Stimulated activated naive CD8-positive, alpha-beta T cell treated with anti-CD3 and anti-CD28 coated beads, Interleukin-15, Interleukin-2, amounts not matched to agents 100 ng/mL and 50 ng/mL, for 24 hours (primary cell): ENCODE results near the gene NGEF.
A peak's percentile ranks its signal among the peaks of the same experiment; 100 is the strongest.

Source experiments
- H3K27ac Mint-ChIP-seq: one replicate; pipeline ENCODE4 v1.8.0; 2021; ENCODE audit warnings: mild to moderate bottlenecking, mixed read lengths
- H3K27me3 Mint-ChIP-seq: one replicate; pipeline ENCODE4 v1.8.0; 2021; ENCODE audit warnings: mixed read lengths
- H3K36me3 Mint-ChIP-seq: one replicate; pipeline ENCODE4 v1.8.0; 2021; ENCODE audit warnings: low read depth, mixed read lengths
- H3K4me1 Mint-ChIP-seq: one replicate; pipeline ENCODE4 v1.8.0; 2021; ENCODE audit warnings: low read depth, mixed read lengths
- H3K4me3 Mint-ChIP-seq: one replicate; pipeline ENCODE4 v1.8.0; 2021; ENCODE audit warnings: mild to moderate bottlenecking, mixed read lengths
- H3K9me3 Mint-ChIP-seq: one replicate; pipeline ENCODE4 v1.8.0; 2021; ENCODE audit warnings: mixed read lengths

NGEF gene

GRCh38 chr2:233051241-233052149 lies 38.4 kb upstream of the NGEF start:
- Mint-ChIP-seq H3K27ac (no peak overlapping the region), H3K9me3 (no peaks in the 10 kb centered on the region), H3K4me1 (peaks cover 10% of the 10 kb centered on the region), H3K27me3 (no peaks in the 10 kb centered on the region), H3K4me3 (no peak overlapping the region), H3K36me3 (no peaks in the 10 kb centered on the region)

- Mint-ChIP-seq H3K4me1 (peaks cover 10% of the 10 kb centered on the region), H3K27ac (no peak overlapping the region), H3K36me3 (no peaks in the 10 kb centered on the region), H3K4me3 (no peak overlapping the region), H3K27me3 (no peaks in the 10 kb centered on the region), H3K9me3 (no peaks in the 10 kb centered on the region)
Measured at GRCh38 chr2:233049194-233049761, 36.2 kb upstream of the NGEF start.

- no peaks in the 10 kb centered on the region for H3K27me3 Mint-ChIP-seq
- H3K4me1 Mint-ChIP-seq: peaks cover 5% of the 10 kb centered on the region
- no peaks in the 10 kb centered on the region for H3K9me3 Mint-ChIP-seq
- H3K4me3 Mint-ChIP-seq: no peak overlapping the region
- no peak overlapping the region for H3K27ac Mint-ChIP-seq
- H3K36me3 Mint-ChIP-seq: no peaks in the 10 kb centered on the region
Measured at GRCh38 chr2:233048569-233049193, 35.6 kb upstream of the NGEF start.

- no peaks in the 10 kb centered on the region for H3K36me3 Mint-ChIP-seq
- H3K4me3 Mint-ChIP-seq: no peak overlapping the region
- H3K27me3 Mint-ChIP-seq: no peaks in the 10 kb centered on the region
- H3K4me1 Mint-ChIP-seq: peaks cover 4% of the 10 kb centered on the region
- H3K9me3 Mint-ChIP-seq: no peaks in the 10 kb centered on the region
- H3K27ac Mint-ChIP-seq: peak overlapping the region; percentile 40
Measured at GRCh38 chr2:233047667-233048066, 34.6 kb upstream of the NGEF start.

- H3K4me3 Mint-ChIP-seq: no peak overlapping the region
- H3K36me3 Mint-ChIP-seq: no peaks in the 10 kb centered on the region
- H3K9me3 Mint-ChIP-seq: no peaks in the 10 kb centered on the region
- H3K27ac Mint-ChIP-seq: no peak overlapping the region
- H3K27me3 Mint-ChIP-seq: no peaks in the 10 kb centered on the region
- H3K4me1 Mint-ChIP-seq: peaks cover 4% of the 10 kb centered on the region
Measured at GRCh38 chr2:233047206-233047605, 34.1 kb upstream of the NGEF start.

GRCh38 chr2:233044974-233045605 lies 32.0 kb upstream of the NGEF start:
- no peaks in the 10 kb centered on the region for H3K36me3 Mint-ChIP-seq
- H3K9me3 Mint-ChIP-seq: no peaks in the 10 kb centered on the region
- no peaks in the 10 kb centered on the region for H3K27me3 Mint-ChIP-seq
- no peak overlapping the region for H3K27ac Mint-ChIP-seq
- peaks cover 4% of the 10 kb centered on the region for H3K4me1 Mint-ChIP-seq
- no peak overlapping the region for H3K4me3 Mint-ChIP-seq

GRCh38 chr2:233042549-233042948 lies 29.5 kb upstream of the NGEF start:
- no peak overlapping the region for H3K4me3 Mint-ChIP-seq
- H3K27ac Mint-ChIP-seq: no peak overlapping the region
- no peaks in the 10 kb centered on the region for H3K27me3 Mint-ChIP-seq
- no peaks in the 10 kb centered on the region for H3K36me3 Mint-ChIP-seq
- H3K9me3 Mint-ChIP-seq: no peaks in the 10 kb centered on the region
- H3K4me1 Mint-ChIP-seq: no peaks in the 10 kb centered on the region

GRCh38 chr2:233041722-233042323 lies 28.8 kb upstream of the NGEF start:
- no peaks in the 10 kb centered on the region for H3K27me3 Mint-ChIP-seq
- H3K4me1 Mint-ChIP-seq: no peaks in the 10 kb centered on the region
- H3K27ac Mint-ChIP-seq: no peak overlapping the region
- H3K4me3 Mint-ChIP-seq: no peak overlapping the region
- no peaks in the 10 kb centered on the region for H3K9me3 Mint-ChIP-seq
- H3K36me3 Mint-ChIP-seq: no peaks in the 10 kb centered on the region

- Mint-ChIP-seq H3K4me1 (no peaks in the 10 kb centered on the region), H3K9me3 (no peaks in the 10 kb centered on the region), H3K36me3 (no peaks in the 10 kb centered on the region), H3K27me3 (no peaks in the 10 kb centered on the region), H3K27ac (no peak overlapping the region), H3K4me3 (no peak overlapping the region)
Measured at GRCh38 chr2:233040571-233040970, 27.5 kb upstream of the NGEF start.

GRCh38 chr2:233039846-233040530 lies 26.9 kb upstream of the NGEF start:
- H3K4me1 Mint-ChIP-seq: no peaks in the 10 kb centered on the region
- H3K9me3 Mint-ChIP-seq: no peaks in the 10 kb centered on the region
- no peak overlapping the region for H3K27ac Mint-ChIP-seq
- no peaks in the 10 kb centered on the region for H3K27me3 Mint-ChIP-seq
- no peaks in the 10 kb centered on the region for H3K36me3 Mint-ChIP-seq
- H3K4me3 Mint-ChIP-seq: no peak overlapping the region

- no peaks in the 10 kb centered on the region for H3K27me3 Mint-ChIP-seq
- no peaks in the 10 kb centered on the region for H3K9me3 Mint-ChIP-seq
- no peak overlapping the region for H3K27ac Mint-ChIP-seq
- H3K36me3 Mint-ChIP-seq: no peaks in the 10 kb centered on the region
- H3K4me1 Mint-ChIP-seq: no peaks in the 10 kb centered on the region
- H3K4me3 Mint-ChIP-seq: no peak overlapping the region
Measured at GRCh38 chr2:233039212-233039845, 26.3 kb upstream of the NGEF start.

- Mint-ChIP-seq H3K36me3 (no peaks in the 10 kb centered on the region), H3K4me1 (peaks cover 5% of the 10 kb centered on the region), H3K9me3 (no peaks in the 10 kb centered on the region)
Measured at GRCh38 chr2:233037078-233037477, 24.0 kb upstream of the NGEF start.

GRCh38 chr2:233036162-233036838 lies 23.2 kb upstream of the NGEF start:
- no peak overlapping the region for H3K4me3 Mint-ChIP-seq
- H3K27ac Mint-ChIP-seq: no peak overlapping the region
- H3K9me3 Mint-ChIP-seq: no peaks in the 10 kb centered on the region
- peaks cover 5% of the 10 kb centered on the region for H3K4me1 Mint-ChIP-seq
- no peaks in the 10 kb centered on the region for H3K36me3 Mint-ChIP-seq
- H3K27me3 Mint-ChIP-seq: no peaks in the 10 kb centered on the region

More at GRCh38 chr2:233037078-233037477, 24.0 kb upstream of the NGEF start:
- H3K27me3 Mint-ChIP-seq: no peaks in the 10 kb centered on the region
- no peak overlapping the region for H3K27ac Mint-ChIP-seq
- H3K4me3 Mint-ChIP-seq: no peak overlapping the region
